RPMI8226 (cell line): ENCODE results near the gene AKAP7.
A peak's percentile ranks its signal among the peaks of the same experiment; 100 is the strongest.

ENCODE experiments used
- DNase-seq: peaks from one replicate; pipeline ENCODE4 v3.0.0-alpha.2; 2015

AKAP7 gene

GRCh38 chr6:131205481-131206244 is 70.4 kb downstream of the AKAP7 start:
- no peak for DNase-seq

GRCh38 chr6:131206463-131207251 is 71.4 kb downstream of the AKAP7 start:
- DNase-seq: no peak

DNA sequence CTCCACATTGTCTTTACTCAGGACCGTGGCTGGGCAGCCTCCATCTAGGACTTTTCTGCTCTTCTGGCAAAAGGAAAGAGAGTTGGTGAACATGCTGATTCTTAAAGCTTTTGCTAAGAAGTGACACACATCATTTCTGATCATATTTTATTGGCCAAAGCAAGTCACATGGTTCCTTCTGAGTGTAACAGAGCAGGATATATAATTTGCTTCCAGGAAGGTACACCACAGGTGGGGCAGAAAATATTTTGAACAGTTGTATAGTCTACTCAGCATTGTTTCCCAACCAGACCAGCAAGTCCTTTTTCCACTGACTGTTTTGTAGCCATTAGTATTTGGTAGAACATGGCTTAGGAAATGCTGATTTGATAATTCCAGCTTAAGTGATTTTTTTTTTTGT is 73.5 kb downstream of the AKAP7 start:
- DNase-seq: no peak

GRCh38 chr6:131210469-131210868 is 75.2 kb downstream of the AKAP7 start:
- DNase-seq: no peak

GRCh38 chr6:131212024-131212423 is 76.8 kb downstream of the AKAP7 start:
- no peak for DNase-seq

DNA sequence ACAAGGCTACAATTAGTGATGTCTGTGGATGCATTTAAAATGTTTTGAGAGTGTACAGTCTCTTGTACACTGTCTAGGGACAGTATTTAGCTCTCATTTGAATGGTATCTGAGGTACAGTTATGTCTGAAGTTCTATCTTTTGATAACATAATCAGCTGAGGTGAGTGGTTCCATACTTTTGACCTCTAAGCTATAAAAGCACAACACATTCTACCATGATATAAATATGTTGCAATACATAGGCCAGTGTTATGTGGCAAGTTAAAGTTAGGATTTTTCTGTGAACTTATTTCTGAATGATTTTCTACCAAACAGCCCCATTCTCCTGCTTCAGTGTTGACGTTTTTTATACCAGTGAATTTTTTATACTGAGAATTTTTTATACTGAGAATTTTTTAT is 77.6 kb downstream of the AKAP7 start:
- no peak for DNase-seq

GRCh38 chr6:131213501-131213990 is 78.3 kb downstream of the AKAP7 start:
- no peak for DNase-seq

DNA sequence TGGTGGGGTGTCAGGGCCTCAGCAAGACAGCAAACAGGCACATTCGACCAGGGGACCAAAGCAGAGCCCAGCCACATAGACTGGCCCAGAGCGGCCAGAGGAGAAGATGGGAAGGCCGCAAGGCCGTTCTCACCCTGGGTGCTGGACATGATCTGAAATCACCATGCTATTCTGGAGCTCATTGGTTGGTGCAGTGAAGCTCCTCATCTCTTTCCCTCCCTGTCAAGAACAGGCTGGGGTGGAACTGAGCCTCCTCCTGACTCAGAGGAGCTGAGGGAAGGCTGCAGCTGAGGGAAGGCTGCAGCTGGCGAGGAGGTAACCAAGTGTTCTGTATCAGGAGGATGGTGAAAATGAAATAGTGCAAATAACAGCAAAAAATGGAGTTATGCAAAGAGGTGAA is 80.0 kb downstream of the AKAP7 start:
- no peak for DNase-seq

- no peak for DNase-seq
Measured at GRCh38 chr6:131216246-131216645, 81.0 kb downstream of the AKAP7 start.

GRCh38 chr6:131222773-131223172 is 87.5 kb downstream of the AKAP7 start:
- no peak for DNase-seq

DNA sequence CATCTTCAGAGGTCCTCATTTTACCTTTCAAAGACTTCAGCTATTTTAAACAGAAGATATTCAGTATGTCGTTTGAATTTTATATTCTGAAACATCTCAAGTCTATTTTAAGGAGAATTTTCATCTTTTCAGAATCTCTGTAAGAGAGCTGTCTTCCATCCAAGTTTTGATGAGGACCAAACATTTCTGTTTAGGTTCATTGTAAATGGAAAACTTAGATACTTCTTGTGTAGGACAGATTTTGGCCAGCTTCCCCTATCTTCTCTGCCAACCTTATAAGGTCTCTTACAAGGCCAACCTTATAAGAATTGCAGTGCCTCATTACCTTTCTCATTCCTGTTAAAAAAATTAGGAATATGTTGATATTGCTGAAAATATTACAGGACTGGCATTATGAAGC is 88.1 kb downstream of the AKAP7 start:
- no peak for DNase-seq

GRCh38 chr6:131225127-131225526 is 89.9 kb downstream of the AKAP7 start:
- DNase-seq: no peak

- no peak for DNase-seq
Measured at GRCh38 chr6:131225959-131226358, 90.7 kb downstream of the AKAP7 start.

- DNase-seq: no peak
Measured at GRCh38 chr6:131226459-131227157, 91.3 kb downstream of the AKAP7 start.

- DNase-seq: no peak
Measured at GRCh38 chr6:131227158-131227543, 91.9 kb downstream of the AKAP7 start.

GRCh38 chr6:131231103-131231502 is 95.8 kb downstream of the AKAP7 start:
- no peak for DNase-seq

DNA sequence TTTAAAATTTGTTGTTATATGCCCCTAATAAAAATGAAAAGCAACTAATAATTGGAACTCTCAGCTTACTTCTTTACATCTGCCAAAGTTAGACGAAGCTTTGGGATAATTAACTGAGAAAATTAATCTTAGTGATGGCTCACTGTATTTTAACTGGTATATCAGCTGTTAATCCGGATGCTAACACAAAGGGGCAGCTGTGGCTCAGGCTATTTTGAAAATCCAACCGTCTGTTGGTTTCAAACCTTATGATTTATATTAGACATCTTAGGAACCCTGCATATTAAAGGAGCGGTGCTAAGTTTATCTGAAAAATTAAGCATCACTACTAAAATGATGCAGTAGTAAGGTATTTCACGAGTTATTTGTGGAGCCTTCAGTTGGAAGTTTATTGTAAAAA is 96.6 kb downstream of the AKAP7 start:
- DNase-seq: no peak

DNA sequence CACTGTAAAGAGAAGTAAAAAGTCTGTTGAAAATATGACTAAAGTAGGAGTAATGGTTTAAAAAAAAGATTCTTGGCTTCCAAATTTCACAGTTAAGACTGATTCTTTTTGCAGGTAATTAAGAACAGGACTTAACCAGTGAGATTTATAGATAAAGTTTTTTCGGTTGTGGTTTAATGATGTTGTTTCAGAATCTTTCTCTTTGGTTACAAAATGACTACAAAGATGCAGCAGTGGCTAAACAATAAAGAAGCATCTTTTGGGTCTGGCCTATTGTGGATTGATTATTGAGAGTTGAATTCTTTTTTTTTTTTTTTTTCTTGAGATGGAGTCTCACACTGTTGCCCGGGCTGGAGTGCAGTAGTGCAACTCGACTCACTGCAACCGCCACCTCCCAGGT is 109.7 kb downstream of the AKAP7 start:
- no peak for DNase-seq

GRCh38 chr6:131250122-131250521 is 114.9 kb downstream of the AKAP7 start:
- DNase-seq: peak; percentile 7

GRCh38 chr6:131250936-131251335 is 115.7 kb downstream of the AKAP7 start:
- DNase-seq: no peak

DNA sequence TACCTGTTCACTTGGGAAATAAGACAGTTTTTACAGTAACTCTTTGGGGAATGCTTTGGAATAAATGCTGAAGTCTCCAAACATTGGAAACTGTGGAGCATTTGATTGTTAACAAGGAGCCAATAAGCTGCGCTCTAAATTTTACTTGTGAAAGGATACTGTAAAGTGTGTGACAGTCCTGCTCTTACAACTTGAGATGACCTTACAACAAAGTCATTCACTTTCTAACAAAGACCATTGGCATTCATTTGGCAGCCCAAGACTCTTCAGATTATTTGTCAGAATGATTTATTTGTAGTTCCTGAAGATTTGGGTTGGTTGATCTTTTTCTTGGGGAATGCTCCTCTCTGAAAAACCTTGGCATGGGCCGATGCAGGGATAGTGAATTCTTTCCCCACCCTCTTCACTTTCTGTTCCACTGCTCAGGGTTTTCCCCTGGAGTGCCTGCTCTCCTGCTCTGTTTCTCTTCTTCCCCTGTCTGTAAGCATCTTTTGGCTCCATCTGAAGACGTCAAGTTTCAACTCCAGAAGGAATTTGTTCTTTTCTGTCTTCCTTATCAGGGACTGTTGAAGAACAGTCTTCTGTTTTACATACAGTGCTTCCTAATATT is 116.4 kb downstream of the AKAP7 start:
- DNase-seq: no peak

DNA sequence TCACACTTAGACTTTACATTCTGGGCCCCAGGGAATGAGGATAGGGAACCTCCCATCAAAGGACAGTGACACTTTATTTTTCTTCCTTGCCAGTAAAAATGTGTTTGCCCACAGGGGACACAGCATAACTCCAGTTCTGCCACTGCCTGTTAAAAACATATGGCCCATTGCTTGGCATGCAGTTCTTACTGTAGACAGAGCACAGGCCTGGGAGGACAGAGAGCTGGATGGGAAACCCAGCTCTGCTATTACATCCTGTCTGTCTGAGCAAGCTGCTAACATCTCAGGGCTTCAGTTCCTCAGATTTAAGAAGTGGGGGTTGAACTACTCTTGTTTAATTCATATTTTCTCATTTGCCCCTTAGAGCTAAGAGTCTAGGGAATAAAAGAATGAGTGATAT is 120.2 kb downstream of the AKAP7 start:
- DNase-seq: no peak

DNA sequence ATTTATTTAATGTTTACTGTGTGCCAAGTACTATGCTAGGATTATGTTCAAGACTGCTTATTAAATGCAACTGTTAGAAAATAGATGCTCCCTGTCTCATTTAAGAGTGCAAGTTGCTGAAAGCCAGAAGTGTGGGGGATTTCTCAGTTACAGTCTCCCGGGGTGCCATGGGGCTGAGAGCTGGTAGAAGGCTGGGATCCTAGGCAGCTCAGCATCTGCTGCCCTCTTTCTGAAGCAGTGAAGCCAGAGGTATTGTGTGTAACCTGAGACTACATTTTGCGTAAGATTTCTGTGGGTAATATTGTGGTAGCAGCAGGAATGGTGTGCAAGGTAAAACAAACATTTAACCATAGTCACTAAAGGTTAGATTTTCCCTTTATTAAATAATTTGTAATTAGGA is 120.6 kb downstream of the AKAP7 start:
- no peak for DNase-seq
